ENCODE data around the gene RHOH.

DNA sequence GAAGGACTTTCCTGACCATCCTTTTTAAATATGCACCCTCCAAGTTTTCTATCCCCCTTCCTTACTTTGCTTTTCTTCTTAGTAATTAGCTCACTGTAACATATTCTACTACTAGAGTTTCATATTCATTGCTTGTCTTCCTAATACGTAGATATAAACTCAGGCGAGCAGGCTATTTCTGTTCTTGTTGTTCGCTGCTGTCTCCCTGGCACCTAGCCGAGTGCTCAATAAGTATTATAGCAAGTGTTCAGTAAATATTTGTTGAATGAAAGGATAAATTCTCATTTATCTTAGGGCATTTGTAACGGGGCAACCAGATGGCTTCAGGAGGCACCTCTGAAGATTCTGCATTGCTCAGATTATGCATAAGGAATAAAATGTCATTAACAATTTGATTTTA, 6.8 kb upstream of the RHOH start:
- TF ChIP-seq, protein P1, sequence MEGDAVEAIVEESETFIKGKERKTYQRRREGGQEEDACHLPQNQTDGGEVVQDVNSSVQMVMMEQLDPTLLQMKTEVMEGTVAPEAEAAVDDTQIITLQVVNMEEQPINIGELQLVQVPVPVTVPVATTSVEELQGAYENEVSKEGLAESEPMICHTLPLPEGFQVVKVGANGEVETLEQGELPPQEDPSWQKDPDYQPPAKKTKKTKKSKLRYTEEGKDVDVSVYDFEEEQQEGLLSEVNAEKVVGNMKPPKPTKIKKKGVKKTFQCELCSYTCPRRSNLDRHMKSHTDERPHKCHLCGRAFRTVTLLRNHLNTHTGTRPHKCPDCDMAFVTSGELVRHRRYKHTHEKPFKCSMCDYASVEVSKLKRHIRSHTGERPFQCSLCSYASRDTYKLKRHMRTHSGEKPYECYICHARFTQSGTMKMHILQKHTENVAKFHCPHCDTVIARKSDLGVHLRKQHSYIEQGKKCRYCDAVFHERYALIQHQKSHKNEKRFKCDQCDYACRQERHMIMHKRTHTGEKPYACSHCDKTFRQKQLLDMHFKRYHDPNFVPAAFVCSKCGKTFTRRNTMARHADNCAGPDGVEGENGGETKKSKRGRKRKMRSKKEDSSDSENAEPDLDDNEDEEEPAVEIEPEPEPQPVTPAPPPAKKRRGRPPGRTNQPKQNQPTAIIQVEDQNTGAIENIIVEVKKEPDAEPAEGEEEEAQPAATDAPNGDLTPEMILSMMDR (tag by site-specific recombination; IDR thresholded peaks at IDR 0.05) = no peak
- TF ChIP-seq ZNF707 (tag by site-specific recombination; IDR thresholded peaks at IDR 0.05) (no peak), ZBTB17 (tag by site-specific recombination; IDR thresholded peaks at IDR 0.05) (no peak), ZBTB20 (tag by site-specific recombination; IDR thresholded peaks at IDR 0.05) (no peak), ZNF335 (tag by site-specific recombination; conservative IDR thresholded peaks at IDR 0.05) (no peak), REST (tag by site-specific recombination; IDR thresholded peaks at IDR 0.05) (no peak)
